ENCODE results near the gene DUOXA1.

DNA sequence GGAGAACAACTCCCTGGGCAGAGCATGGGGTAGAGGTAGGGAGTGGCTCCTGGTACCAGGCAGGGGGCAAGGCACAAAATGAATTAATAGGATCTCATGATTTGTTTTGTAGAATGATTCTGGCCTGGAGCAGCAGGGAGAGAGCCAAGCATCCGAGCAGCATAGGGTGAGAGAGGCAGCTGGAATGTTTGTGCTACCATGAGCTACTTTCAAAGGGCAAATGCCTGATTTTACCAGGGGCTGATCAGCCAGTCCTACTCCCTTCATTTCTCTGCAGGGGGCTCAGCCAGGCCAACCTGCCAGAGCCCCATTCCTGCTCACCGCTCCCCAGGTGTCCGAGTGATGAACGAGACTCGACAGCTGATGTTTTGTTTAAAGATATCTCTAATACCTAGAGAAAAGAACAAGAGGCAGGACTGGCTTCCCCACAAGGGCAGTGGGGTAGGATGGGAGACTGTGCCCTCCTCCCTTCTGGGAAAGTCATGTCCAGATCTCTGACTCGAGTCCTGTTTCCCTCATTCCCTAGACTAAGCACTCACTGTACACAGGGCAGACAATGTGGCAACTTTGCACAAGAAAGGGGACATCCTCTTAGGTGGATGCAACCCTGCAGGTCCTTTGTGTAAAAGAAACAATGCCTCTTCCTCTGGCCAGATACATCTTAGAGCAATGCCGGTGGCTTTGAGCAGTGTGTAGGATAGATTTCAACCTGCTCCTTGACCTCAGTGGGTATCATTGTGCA lies 28.6 kb downstream of the DUOXA1 start:
- TF ChIP-seq, protein P1, sequence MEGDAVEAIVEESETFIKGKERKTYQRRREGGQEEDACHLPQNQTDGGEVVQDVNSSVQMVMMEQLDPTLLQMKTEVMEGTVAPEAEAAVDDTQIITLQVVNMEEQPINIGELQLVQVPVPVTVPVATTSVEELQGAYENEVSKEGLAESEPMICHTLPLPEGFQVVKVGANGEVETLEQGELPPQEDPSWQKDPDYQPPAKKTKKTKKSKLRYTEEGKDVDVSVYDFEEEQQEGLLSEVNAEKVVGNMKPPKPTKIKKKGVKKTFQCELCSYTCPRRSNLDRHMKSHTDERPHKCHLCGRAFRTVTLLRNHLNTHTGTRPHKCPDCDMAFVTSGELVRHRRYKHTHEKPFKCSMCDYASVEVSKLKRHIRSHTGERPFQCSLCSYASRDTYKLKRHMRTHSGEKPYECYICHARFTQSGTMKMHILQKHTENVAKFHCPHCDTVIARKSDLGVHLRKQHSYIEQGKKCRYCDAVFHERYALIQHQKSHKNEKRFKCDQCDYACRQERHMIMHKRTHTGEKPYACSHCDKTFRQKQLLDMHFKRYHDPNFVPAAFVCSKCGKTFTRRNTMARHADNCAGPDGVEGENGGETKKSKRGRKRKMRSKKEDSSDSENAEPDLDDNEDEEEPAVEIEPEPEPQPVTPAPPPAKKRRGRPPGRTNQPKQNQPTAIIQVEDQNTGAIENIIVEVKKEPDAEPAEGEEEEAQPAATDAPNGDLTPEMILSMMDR (conservative IDR thresholded peaks at IDR 0.05; ENCODE audit: low read depth, low read length): no peak
- no peak for TF ChIP-seq POLR2A (IDR thresholded peaks at IDR 0.05; ENCODE audit: low read depth, low read length)
- no peak for TF ChIP-seq BHLHE40 (IDR thresholded peaks at IDR 0.05; ENCODE audit: low read depth, low read length)
- TF ChIP-seq, protein P2, sequence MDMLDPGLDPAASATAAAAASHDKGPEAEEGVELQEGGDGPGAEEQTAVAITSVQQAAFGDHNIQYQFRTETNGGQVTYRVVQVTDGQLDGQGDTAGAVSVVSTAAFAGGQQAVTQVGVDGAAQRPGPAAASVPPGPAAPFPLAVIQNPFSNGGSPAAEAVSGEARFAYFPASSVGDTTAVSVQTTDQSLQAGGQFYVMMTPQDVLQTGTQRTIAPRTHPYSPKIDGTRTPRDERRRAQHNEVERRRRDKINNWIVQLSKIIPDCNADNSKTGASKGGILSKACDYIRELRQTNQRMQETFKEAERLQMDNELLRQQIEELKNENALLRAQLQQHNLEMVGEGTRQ (IDR thresholded peaks at IDR 0.05; ENCODE audit: low read depth, low read length): no peak
- TF ChIP-seq RAD21 (IDR thresholded peaks at IDR 0.05; ENCODE audit: low read length): no peak
- no peak for TF ChIP-seq MXI1 (IDR thresholded peaks at IDR 0.05; ENCODE audit: borderline replicate concordance, low read depth, low read length)
- no peak for TF ChIP-seq CEBPB (IDR thresholded peaks at IDR 0.05; ENCODE audit: low read depth, low read length)
- TF ChIP-seq FOS (IDR thresholded peaks at IDR 0.05; ENCODE audit: low read depth, low read length): no peak
- TF ChIP-seq NFE2L2 (IDR thresholded peaks at IDR 0.05; ENCODE audit: low read depth, low read length): no peak
- no peak for TF ChIP-seq SMC3 (IDR thresholded peaks at IDR 0.05; ENCODE audit: low read depth, low read length)
- TF ChIP-seq RFX5 (IDR thresholded peaks at IDR 0.05; ENCODE audit: low read depth, low read length): no peak

Data from IMR-90 (cell line).